ENCODE results near the gene FGD4. TPM values are rescaled to one million over a fixed set of nuclear protein-coding genes. Genes with fewer than 3 reads are reported as not detected.
"Not testable (repeated sequence)": the region's sequence is repeated elsewhere in the genome, so short reads cannot be mapped to it uniquely, and the experiment has no call there.

FGD4 gene
- total RNA-seq, 1 experiment from 2014 or later, result 54.3 TPM

GRCh38 chr12:32509328-32510091, 110.2 kb downstream of the FGD4 start:
- H2BK120ac ChIP-seq (ENCODE audit: low read depth, low read length, poor library complexity, severe bottlenecking), result no peak overlapping the region
- H3K4ac ChIP-seq (ENCODE audit: low read depth, low read length), result no peak overlapping the region
- no peaks in the 10 kb centered on the region for H3K23me2 ChIP-seq (ENCODE audit: insufficient read length, low read depth, low read length, poor library complexity, severe bottlenecking)
- H3T11ph ChIP-seq (ENCODE audit: low read length), result no peak overlapping the region
- H3K14ac ChIP-seq (ENCODE audit: insufficient read depth, low read length), result no peak overlapping the region
- peaks cover 2% of the 10 kb centered on the region; the same call in 1 of the 2 replicates for H3K4me1 ChIP-seq (ENCODE audit: insufficient read depth, low read length)
- no peaks in the 10 kb centered on the region for H4K20me1 ChIP-seq (ENCODE audit: control insufficient read depth, insufficient read depth, insufficient read length)
- Mint-ChIP-seq H3K27me3 (ENCODE audit: low read depth) (no peaks in the 10 kb centered on the region), H3K27ac (no peak overlapping the region), H3K4me3 (no peak overlapping the region), H3K4me1 (peaks cover 44 to 46% of the 10 kb centered on the region in 2 experiments), H3K36me3 (ENCODE audit: insufficient read depth in 1 of 3, low read depth in 3 of 3) (peaks cover 0 to 2% (median 0%) of the 10 kb centered on the region in 3 experiments; a peak in 1 of 7 replicates), H3K9me3 (no peaks in the 10 kb centered on the region)
- no peak overlapping the region for H2AK5ac ChIP-seq (ENCODE audit: insufficient read length, low read length)
- H3K4me2 ChIP-seq (ENCODE audit: insufficient read depth, insufficient read length, low read length), result no peak overlapping the region
- no peak overlapping the region for H2BK15ac ChIP-seq (ENCODE audit: low read depth, low read length)
- no peak overlapping the region for H2BK5ac ChIP-seq (ENCODE audit: insufficient read length, low read length)
- H3K23ac ChIP-seq (ENCODE audit: insufficient read length, low read depth, low read length), result no peak overlapping the region
- H4K91ac ChIP-seq (ENCODE audit: insufficient read length, low read depth, low read length), result no peak overlapping the region
- H2BK12ac ChIP-seq (ENCODE audit: insufficient read length, low read depth, low read length), result no peak overlapping the region
- H3K9me3 ChIP-seq (ENCODE audit: control insufficient read depth, low read depth, low read length), result no peaks in the 10 kb centered on the region
- H3K9ac ChIP-seq (ENCODE audit: extremely low read depth, insufficient read length, low read length), result no peak overlapping the region
- H3K18ac ChIP-seq (ENCODE audit: insufficient read length, low read depth, low read length), result no peak overlapping the region
- H2AFZ ChIP-seq (ENCODE audit: low read length), result no peak overlapping the region
- no CpG with 5 or more reads among the region's 2 CpGs for WGBS (ENCODE audit: extremely low coverage, insufficient read length, low lambda C conversion rate)
- no peak overlapping the region for H4K5ac ChIP-seq (ENCODE audit: insufficient read length, low read depth, low read length)
- H4K8ac ChIP-seq (replicated peaks; ENCODE audit: insufficient read length, low read depth, low read length), result no peak overlapping the region
- DNase-seq, result no peak
- H3K79me1 ChIP-seq (ENCODE audit: insufficient read depth, low read depth, low read length, poor library complexity, severe bottlenecking), result no peaks in the 10 kb centered on the region
- no peak overlapping the region for H2BK20ac ChIP-seq (ENCODE audit: low read depth, low read length, poor library complexity, severe bottlenecking)
- TF ChIP-seq, protein P1, sequence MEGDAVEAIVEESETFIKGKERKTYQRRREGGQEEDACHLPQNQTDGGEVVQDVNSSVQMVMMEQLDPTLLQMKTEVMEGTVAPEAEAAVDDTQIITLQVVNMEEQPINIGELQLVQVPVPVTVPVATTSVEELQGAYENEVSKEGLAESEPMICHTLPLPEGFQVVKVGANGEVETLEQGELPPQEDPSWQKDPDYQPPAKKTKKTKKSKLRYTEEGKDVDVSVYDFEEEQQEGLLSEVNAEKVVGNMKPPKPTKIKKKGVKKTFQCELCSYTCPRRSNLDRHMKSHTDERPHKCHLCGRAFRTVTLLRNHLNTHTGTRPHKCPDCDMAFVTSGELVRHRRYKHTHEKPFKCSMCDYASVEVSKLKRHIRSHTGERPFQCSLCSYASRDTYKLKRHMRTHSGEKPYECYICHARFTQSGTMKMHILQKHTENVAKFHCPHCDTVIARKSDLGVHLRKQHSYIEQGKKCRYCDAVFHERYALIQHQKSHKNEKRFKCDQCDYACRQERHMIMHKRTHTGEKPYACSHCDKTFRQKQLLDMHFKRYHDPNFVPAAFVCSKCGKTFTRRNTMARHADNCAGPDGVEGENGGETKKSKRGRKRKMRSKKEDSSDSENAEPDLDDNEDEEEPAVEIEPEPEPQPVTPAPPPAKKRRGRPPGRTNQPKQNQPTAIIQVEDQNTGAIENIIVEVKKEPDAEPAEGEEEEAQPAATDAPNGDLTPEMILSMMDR (conservative IDR thresholded peaks at IDR 0.05), result no peak
- H3K79me2 ChIP-seq (ENCODE audit: insufficient read depth, low read length), result peaks cover 7% of the 10 kb centered on the region; the same call in 1 of the 2 replicates
- no peak overlapping the region for H3K27ac ChIP-seq (ENCODE audit: insufficient read length, low read depth, low read length)
- H3K56ac ChIP-seq (ENCODE audit: insufficient read length, low read depth, low read length), result no peak overlapping the region
- H3K27me3 ChIP-seq (ENCODE audit: insufficient read depth, low read length), result no peaks in the 10 kb centered on the region

DNA sequence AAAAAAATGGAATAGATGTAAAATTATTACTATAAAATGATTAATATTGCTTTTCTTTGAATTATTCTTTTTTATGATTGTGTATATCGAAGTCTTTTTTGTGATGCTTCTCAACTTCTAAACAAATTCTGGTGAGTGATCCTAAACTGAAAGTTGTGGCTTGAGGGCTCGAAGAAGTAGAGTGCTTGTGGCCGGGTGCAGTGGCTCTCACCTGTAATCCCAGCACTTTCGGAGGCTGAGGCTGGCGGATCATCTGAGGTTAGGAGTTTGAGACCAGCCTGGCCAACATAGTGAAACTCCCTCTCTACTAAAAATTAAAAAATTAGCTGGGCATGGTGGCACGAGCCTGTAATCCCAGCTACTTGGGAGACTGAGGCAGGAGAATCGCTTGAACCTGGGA, 112.6 kb downstream of the FGD4 start:
- not testable (repeated sequence) for H3K27ac Mint-ChIP-seq; H3K14ac ChIP-seq (ENCODE audit: insufficient read depth, low read length); H4K20me1 ChIP-seq (ENCODE audit: control insufficient read depth, insufficient read depth, insufficient read length); H3K4ac ChIP-seq (ENCODE audit: low read depth, low read length); H3K9me3 ChIP-seq (ENCODE audit: control insufficient read depth, low read depth, low read length); H2BK5ac ChIP-seq (ENCODE audit: insufficient read length, low read length); H4K5ac ChIP-seq (ENCODE audit: insufficient read length, low read depth, low read length); H3T11ph ChIP-seq (ENCODE audit: low read length); H3K9me3 Mint-ChIP-seq; H2BK120ac ChIP-seq (ENCODE audit: low read depth, low read length, poor library complexity, severe bottlenecking); H3K23ac ChIP-seq (ENCODE audit: insufficient read length, low read depth, low read length); H3K4me1 ChIP-seq (ENCODE audit: insufficient read depth, low read length); H2AFZ ChIP-seq (ENCODE audit: low read length); H3K4me2 ChIP-seq (ENCODE audit: insufficient read depth, insufficient read length, low read length); H2BK15ac ChIP-seq (ENCODE audit: low read depth, low read length); H3K9ac ChIP-seq (ENCODE audit: extremely low read depth, insufficient read length, low read length); H3K56ac ChIP-seq (ENCODE audit: insufficient read length, low read depth, low read length); H2BK12ac ChIP-seq (ENCODE audit: insufficient read length, low read depth, low read length); H3K79me2 ChIP-seq (ENCODE audit: insufficient read depth, low read length); H2BK20ac ChIP-seq (ENCODE audit: low read depth, low read length, poor library complexity, severe bottlenecking); H2AK5ac ChIP-seq (ENCODE audit: insufficient read length, low read length); H3K27me3 Mint-ChIP-seq (ENCODE audit: low read depth); H3K27ac ChIP-seq (ENCODE audit: insufficient read length, low read depth, low read length); H4K8ac ChIP-seq (replicated peaks; ENCODE audit: insufficient read length, low read depth, low read length); H3K27me3 ChIP-seq (ENCODE audit: insufficient read depth, low read length); DNase-seq; H3K36me3 Mint-ChIP-seq (ENCODE audit: insufficient read depth in 1 of 3, low read depth in 3 of 3); H4K91ac ChIP-seq (ENCODE audit: insufficient read length, low read depth, low read length); H3K23me2 ChIP-seq (ENCODE audit: insufficient read length, low read depth, low read length, poor library complexity, severe bottlenecking); H3K4me3 Mint-ChIP-seq; H3K79me1 ChIP-seq (ENCODE audit: insufficient read depth, low read depth, low read length, poor library complexity, severe bottlenecking); H3K18ac ChIP-seq (ENCODE audit: insufficient read length, low read depth, low read length)
- WGBS (ENCODE audit: extremely low coverage, insufficient read length, low lambda C conversion rate), result no CpG with 5 or more reads among the region's 7 CpGs
- peaks cover 42 to 47% of the 10 kb centered on the region in 2 experiments for H3K4me1 Mint-ChIP-seq
